ENCODE results near the gene MRPL14.

Gene MRPL14

DNA sequence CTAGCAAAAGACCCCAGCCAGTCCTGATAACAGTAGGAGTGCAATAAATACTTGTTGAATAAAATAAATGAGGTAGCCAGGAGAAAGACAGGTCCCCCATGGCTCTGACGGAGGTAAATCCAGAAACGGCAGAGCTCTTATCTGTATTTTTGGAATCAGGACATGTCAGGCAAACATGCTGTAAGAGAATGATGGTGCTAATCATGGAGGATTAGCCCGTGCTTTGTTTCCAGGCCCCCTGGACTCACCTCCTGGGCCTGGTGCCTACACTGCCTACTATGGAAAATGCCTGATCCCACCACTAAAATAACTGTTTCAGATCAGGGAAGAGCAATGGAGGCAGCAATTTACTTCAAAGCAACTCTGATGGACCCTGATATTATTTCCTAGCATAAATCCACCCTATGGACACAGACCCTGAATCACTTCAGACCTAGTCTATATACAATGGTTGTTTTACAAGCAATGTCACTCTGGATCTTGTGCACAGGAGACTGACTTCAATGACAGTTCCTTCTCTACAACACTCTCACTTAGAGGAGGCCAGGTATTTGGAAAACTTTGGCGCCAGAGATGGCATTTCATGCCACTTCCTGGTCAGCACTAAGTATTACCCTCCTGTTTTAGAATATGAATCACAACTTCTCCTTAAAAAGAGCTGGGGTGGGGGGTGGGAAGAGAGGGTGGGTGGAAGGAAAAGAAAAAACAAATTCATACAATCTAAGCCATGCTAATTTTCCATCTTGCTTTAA, 6.4 kb downstream of the MRPL14 start:
- DNase-seq, result no peak

DNA sequence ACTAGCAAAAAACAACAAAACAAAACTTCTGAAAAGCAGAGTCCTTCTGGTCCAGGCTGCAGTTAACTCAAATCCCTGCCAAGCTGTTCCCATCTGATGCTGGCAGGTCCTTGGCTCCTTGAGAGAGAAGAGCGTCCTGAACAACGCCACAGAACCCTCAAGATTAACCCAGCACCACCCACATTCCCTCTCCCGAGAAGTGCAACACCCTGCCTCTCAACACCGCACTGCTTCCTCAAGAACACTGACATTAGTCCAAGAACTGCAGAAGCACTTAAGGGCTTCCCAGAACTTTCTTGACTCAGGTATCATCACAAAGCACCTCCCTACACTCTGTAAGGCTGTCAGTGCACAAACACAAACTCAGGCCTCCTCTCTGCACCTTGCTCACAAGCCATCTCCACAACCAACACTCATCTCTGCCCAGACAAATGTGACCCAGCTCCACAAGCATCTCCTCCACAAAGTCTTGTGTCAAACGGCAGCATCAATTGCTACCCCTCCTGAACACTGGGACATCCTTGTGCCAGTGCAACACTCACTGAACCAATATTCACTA, 7.5 kb downstream of the MRPL14 start:
- no peak for DNase-seq

DNA sequence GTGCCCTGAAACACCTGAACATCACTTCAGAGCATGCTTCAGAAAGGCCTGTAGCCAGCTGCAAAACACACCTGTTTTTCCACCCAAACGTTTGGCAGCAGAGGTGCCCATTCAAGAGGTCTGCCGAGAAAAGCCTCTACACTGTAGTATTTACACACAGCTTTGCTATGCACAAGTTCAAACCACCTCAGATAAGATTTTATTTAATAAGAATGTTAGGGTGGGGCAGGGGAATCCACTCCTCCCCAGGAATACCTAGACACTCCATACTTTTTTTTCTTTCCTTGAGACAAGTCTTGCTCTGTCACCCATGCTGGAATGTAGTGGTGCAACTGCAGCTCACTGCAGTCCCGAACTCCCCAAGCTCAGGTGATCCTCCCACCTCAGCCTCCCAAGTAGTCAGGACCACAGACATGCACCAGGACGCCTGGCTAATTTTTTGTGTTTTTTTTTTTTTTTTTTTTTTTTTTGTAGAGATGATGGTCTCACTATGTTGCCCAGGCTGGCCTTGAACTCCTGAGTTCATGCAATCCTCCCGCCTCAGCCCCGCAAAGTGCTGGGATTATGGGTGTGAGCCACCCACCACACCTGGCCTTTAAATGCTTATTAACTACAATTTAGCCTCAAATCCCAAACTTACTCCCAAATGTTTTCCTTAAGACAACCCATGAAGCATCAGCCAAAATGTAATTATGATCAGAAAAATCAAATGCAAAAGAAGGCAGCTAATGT, 9.7 kb downstream of the MRPL14 start:
- DNase-seq, result no peak

DNA sequence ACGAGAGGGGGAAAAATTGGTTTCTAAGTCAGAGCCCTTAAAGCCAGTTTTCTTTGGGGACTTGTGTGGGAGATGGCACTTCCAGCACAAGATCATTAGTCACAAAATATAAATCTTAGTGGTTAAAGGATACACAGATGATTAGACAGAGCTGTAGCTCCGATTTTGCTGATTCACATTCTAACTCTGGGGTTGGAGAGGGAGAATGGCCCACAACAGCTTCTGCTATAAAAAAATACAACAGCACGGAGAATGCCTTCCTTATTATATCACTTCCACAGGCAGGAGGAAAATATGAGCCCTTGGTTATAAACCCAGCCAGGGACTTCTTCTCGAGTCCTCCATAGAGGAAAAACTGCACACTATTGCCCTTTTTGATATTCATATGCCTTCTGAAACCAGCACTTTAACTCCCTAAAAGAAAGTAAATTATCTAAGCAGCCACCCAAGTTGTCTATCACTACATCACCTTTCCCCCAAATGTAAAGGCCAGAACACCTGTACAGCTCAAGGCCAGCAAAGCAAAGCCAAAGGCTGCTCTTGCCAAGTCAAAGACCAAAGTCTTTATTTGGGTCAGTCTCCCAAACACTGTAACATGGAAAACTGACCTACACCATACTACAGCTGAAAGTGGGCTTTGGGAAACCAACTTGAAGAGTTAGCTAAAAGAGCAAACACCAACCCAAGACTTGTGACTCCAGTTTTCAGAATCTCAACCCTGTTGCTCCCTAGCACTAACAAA, 10.4 kb downstream of the MRPL14 start:
- no peak for DNase-seq

DNA sequence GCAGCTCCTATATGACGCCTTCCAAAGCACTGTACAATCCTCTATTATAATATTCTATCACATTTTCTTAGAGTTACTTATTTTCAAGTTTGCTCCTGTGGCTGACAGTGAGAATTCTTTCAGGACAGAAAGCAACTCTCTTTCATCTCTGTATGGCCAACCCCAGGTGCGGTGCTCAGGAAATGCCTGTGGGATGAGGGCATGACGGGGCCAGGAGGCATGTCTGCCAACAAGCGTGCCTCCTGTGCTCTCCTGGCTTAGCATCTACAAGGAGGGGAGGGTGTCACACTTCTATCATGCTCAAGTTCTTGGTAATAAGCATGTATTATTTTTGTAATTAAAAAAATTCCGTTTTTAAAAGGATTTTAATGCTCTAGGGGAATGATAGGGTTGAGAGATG, 11.4 kb downstream of the MRPL14 start:
- no peak for DNase-seq

DNA sequence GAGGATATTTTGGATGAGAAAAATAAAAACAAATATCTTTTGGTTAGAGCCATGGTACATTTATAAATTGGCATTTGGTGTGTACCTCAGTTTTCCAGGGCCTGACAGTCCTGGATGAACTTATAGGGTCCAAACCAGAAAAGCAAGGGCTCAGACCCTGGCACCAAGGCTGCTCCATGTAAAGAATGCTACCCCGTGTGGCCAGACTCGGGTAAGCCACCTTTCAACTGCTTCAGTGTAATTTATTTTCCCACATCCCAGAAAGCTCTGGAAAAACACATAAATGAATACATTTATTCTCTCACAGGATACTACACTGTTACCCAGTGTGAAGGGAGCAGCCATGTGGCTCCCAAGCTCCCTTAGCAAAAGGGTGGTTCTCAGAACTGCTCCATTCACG, 13.8 kb downstream of the MRPL14 start:
- DNase-seq, result no peak

DNA sequence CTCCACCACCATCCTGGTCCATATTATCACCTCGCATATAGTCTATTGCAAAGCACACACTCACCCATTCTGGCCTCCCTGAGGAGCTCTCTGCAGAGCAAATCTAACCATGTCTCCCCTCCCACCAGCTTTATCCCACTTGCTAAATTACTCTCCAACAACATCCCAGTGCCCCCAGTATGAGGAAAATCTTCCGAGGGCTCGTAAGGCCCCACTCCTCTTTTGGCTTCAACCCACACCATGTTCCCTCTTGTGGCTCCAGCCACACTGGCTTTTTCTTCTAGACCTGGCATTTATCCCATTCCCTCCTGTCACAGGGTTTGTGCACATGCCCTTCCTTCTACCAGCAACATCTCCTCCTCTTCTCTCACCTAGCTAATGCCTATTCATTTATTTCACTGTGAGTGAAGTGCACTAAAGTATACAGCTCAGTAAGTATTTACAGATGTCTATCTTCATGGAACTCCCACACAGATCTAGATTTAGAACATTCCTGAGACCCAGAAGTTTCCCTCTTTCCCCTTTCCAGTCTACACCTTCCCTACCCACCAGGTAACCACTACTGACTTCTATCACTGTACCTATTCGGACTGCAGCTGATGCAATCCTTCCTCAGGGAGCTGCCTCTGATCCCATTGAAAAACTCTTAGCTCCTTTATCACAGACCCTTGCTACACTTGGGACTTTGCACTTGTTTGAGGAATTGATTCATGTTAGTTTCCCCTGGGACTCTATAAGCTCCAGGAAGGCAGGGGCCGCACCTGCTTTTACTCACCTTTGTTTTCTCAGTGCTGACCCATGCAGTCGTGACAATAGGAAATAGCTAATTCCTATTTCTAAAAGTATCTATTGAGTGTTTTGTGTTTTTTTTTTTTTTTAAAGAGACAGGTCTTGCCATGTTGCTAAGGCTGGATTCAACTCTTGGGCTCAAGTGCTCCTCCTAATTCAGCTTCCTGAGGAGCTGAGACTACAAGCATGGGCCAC, 15.5 kb downstream of the MRPL14 start:
- DNase-seq, result no peak

DNA sequence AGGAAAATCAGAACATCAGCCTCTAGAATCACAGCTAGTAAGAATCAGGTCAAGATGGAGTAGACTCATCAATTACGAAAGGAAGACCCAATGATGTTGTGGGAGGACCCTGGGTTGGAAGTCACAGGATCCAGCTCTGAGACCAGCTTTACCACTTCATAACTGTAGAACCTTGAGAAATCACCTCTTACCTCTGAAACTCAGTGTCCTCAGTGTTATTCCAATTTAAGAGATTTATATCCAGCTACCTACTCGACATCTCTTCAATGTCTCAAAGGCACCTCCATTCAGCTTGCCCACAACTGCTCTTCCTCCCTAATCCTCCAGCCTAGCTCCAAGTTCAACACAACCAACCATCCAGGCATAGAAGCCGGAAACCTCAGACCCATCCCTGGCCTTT, 16.3 kb downstream of the MRPL14 start:
- no peak for DNase-seq

DNA sequence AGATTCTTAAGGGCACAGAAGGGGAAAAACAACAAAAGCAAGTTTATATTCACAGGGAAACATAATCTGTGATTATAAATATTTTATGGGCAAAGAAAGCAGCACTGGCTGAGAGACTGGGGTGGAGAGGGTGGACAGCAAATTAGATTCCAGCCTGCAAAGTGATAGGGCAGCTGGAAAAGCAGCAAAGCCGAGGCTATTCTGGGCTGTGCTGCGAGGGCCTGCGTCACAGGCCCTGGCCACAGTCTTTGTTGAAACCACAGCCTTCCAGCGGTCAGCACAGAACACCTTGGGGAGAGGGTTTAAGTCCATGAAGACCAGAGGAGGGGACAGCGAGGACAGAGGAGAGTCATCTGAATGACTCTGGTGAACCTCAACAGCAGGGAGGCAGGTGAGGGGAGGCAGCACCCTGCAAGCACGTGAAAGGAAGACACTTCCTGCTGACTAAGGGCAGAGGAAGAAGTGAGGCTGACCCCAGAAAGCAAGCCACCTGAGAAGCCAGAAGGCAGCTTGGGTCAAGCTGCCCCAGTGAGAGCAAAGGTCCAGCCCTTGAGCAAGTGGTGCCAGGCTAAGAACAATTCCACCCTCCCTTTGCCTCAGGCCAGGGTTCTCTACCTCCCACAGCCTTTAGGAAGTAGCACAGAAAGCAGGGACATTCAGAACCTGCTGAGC, 17.1 kb downstream of the MRPL14 start:
- no peak for DNase-seq

DNA sequence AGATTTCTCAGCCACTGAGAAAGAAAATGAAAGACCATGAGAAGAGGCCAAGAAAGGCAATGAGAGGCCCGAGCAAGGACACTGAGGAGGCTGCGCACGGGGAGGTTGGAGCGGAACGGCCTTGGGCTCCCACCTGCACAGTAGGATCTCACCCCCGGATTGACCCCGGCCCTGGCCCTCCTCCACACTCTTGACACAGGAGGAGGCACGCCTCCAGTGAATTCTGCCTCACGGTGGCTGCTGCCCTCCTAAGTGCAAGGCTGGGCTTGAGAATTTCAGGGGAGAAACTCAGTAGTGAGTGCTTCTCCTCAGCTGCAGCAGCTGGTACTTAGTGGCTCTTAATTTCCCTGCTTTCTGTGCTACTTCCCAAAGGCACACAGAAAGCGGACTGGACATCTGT, 18.0 kb downstream of the MRPL14 start:
- DNase-seq, result no peak

DNA sequence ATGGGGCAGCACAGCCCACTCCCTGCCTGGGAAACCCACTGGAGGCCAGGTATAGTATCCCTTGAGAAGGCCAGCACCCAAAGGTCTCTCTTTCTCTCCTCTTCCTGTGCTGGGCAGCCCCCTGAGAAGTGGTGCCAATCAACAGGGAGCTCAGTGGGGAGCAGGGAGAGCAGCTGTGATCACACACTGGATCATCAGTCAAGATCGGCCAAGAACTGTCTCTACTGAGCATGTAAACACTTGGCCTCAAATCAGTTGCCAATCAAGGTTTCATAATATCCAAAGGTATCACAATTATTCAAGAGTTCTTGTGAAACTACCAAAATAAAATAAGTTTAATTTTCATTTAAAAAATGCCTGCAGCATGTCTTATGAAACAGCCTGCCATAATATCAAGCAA, 18.8 kb downstream of the MRPL14 start:
- no peak for DNase-seq

DNA sequence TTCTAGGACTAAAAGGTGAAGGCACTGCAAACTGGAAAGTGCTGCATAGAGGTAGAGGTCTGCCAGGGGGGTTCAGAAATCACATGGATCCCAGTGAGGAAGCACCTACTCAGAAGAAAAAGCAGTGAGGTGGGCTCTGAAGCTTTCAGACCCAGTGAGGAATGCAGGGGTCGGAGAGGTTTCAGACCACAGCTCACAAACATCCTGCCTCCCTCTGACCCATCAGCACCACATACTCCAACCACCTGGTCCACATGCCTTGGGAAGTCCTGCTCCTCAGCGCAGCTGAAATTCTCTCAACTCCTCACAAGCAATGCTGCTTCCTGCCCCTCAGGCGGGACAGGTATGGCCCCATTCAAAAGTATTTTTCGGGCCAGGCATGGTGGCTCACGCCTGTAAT, 20.2 kb downstream of the MRPL14 start:
- DNase-seq, result no peak

DNA sequence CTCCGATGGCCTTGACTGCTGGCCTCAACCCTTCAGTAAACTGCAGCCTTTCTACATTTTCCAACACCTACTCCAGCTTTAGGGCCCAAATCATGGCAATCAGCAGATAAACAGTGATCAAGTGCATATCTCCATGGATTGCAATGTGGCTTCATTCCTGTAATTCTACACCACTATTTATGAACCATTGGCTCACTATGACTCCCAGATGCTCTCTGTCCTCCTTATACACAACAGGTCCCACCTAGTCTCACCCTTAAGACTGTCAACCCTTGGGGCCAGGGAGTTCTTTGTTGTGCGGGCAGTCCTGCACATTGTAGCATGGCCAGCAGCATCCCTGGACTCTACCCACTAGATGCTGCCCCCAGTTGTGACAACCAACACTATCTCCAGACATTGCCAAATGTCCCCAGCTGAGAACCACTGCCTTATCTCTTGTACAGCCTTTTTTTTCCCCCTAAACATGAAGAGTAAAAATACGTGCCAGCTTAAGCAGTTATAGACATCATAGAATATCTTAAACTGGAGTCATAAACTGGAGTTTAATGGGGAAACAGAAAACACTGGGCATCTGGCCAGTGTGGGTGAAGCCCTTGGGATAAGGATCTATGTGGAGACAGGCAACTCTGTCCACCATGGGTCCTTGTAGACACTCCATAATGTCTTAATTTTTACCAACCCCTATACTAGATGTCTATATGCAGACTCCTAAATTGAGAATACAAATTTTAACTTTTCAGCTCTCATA, 21.1 kb downstream of the MRPL14 start:
- no peak for DNase-seq

DNA sequence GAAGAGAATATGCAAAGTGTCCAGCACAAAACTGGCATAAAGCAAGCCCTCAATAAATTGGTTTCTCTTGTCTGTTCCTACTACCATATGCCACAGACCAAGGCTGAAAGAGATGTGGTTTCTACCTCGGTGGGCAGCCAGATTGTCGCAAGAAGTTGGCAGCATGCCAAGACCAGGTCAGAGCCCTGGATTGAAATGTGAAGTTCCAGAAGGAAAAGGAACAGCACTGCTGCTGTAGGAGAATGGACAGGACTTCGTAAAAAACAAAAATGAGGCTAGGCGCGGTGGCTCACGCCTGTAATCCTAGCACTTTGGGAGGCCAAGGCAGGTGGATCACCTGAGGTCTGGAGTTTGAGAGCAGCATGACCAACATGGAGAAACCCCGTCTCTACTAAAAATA, 22.1 kb downstream of the MRPL14 start:
- DNase-seq, result no peak

DNA sequence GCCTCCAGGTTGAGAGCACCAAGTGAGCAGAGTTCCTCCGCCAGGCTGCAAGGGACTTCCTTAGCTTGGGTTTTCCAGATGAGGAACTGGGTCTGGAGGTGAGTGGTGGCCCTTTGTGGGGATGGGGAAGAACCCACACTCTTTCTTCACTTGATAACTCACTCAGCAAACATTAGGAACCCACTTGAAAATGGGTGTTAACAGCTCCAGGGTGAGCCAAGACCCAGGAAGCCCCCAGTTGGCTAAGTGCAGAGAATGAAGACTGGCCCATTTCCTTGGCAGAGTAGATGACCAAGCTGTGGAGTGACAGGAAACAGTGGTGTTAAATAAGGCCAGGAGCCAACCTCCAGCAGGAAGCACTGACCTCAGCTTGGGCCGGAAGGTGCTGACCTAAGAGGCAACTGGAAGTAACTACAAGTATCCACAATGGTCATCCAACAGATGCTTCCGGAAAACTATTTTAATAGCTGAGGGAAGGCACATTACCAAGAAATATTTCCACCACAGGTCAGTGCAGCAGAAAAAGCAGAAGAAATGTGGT, 22.7 kb downstream of the MRPL14 start:
- DNase-seq, result no peak

DNA sequence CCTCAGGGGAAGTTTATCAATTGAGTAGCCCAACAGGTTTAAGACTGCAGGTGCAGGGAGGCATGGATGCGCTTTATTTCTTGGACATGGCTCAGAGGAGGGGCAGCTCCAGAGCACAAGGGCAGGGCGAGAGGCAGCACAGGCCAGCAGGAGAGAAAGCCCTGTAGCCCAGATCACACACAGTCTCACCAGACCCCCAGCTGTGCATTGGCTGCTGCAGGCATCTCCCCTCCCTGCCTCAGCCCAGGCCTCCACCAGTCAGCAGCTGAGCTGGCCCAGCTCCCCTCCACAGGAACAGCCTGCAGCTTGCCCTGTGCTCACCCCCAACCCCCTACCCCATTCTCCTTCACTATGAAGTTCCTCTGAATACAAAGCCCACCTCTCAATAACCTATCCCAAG, 24.7 kb downstream of the MRPL14 start:
- no peak for DNase-seq

DNA sequence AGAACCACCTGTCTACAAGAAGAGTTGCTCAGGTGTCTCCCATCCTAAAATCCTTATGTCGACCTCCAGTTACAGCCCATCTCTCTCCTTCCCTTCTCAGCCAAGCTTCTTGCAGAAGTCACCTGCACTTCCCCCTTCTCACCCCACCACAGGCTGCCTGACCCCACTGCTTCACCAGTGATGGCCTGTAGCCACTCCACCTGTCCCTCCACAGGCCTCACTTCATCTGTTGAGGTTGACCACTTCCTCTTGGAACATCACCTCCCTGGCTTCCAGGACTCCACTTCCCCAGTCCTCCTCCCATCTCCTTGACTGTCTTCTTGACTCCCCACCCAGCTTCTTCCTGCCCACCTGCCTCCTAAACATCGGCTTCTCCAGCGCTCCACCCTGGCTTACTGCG, 25.4 kb downstream of the MRPL14 start:
- no peak for DNase-seq

DNA sequence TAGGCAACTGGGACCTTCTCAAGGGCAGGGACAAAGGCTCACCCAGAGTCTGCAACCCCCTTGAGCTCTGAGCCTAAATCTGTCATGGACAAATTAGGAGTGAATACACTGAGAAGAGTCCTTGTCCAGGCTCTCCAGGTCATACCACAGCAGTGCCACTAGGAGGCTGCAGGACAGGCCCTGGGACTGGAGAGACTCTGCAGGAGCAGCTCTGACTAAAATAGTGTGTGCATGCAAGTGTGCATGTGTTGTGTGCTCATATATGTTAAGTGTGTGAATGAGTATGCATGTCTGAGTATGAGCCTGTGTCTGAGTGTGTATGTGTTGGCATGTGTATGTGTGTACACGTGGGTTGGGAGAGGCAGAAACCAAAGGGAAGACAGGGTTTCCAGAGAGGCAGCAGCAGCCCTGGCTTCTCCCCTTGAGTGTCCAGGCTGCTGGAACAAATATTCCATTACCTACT, 27.1 kb downstream of the MRPL14 start:
- no peak for DNase-seq

DNA sequence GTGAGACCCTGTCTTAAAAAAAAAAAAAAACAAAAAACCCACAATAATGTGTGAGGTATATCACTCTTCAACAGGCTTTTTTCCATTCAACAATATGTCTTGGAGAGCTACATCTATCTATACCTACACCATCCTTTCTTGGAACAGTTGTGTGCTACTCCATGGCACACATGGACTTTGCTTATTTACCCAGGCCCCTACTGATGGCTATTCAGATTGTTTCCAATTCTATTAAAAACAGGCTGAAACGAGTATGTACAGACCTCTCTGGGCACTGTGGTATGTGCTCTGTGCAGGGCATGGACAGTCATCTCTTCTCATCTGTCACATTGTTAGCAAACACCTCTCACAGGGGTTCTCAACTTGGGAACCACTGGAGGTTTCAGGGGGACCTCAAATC, 28.1 kb downstream of the MRPL14 start:
- DNase-seq, result no peak

DNA sequence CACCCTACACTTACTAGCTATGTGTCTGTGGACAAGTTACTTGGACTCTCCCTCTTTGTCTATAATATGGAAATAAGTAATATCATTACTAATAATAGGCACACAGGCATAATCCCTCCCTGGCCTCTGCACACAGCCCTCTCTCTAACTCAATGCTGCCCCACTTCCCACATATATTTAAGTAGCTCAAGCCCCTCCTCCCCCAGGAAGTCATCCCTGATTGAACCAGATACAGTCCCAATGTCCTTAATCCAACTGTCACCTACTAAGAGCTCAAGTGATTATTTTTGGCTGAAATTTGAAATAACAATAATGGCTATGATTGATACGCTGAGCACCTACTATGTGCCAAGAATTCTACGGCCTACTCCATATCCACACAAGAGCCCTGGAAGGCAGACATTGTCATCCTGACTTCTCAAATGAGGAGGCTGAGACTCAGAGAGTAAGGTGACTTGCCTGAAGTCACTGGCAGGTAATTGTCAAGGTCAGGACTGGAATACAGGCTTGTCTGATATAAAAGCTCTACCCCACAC, 29.4 kb downstream of the MRPL14 start:
- DNase-seq, result no peak
